HK-2 (cell line): ENCODE results near the gene KRT20.

Source experiments
- DNase-seq: peaks from one replicate; pipeline ENCODE4 v3.0.0-alpha.2; 2018; ENCODE audit not compliant: unreplicated experiment

Gene KRT20

DNA sequence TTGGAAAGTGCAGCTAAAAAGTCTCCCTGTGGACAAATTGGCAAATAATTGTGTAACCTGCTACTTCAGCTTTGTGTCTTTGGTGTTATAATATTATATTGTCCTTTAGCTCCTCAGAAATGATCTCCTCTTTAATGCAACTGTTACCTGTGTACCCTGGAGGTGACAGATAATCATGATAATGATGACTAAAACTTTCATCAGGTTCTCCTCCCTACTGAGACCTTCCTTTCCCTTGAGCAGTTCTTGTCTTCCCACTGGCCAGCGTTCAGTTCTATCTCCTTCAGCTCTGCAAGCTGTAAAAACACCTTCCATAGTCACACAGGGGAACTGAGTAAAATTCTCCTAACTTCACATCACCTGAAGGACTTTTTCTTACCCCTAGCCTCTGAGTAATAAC is 32.7 kb downstream of the KRT20 start:
- no peak for DNase-seq

DNA sequence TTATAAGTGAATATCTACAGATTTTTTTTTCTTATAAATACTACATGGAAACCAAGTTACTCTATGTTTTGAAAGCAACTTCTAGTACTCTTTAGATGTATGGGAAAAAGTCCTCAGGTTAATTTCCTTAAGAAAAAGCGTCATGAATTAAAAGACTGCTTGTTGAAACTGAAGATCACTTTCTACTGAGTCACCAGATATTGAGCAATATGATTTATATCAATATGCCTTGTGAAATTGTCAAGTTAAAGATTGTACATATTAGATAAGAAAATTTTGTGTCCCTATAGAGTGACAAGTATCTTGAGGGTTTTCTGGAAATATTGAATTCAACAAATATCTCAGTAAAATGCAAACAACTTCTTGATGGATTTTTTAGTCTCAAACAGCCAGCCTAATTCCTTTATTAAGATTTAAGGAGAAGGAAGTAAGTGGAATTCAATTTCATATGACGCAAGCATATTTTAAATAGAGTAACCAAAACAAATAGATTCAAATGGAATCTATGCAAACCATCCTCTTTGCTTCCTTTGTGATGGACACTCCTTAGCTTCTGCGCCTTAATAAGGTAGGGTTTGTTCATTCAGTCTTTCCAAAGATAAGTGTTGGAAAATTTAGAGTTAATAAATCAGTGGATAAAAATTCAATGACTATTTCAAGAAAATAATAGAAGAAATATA is 34.6 kb downstream of the KRT20 start:
- no peak for DNase-seq

DNA sequence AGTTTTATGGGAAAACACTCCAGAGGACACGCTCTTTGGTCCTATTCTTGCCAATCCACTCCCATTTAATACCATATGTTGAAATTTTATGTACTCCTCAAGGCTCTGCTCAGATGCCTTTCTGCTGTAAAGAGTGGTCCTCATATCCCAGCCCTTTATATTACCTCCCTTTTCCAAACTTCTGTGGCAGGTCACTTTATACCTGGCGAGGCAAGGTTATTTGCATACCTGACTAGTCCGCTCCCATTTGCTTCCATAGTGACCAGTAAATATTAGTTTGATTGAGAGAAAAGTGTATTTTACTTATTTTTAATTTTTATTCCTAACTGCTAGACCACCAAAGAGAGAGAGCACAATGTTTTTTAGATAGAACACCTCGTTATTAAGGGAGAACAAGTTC is 35.3 kb downstream of the KRT20 start:
- no peak for DNase-seq

DNA sequence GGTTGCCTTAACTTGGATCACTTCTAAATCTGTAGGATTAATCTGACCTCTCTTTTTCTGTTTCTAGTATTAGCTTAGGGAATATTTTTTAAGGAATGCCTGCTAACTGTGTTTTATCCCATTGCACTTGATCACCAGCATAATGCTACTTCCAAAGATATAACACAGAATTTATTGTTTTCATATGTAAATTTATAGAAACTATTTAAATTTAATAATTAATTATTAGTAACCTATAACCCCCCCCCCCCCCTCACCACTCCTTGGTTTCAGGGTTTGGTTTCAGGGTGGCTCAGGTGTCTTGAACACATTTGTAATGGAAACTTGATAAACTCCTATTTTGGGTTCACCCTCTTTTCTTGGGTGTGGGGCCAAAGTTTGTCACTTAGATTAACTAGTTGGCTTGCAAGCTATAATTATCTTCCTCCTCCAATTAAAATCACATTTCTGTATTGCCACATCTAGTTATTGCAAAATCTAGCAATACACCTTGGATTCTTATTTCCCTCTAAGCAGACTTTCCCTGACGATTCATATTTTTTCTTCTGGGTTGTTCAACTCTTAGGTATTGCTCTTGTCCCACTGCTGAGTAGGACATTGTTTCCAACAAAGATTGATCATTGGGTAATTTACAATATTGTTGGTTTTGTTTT is 36.3 kb downstream of the KRT20 start:
- no peak for DNase-seq

DNA sequence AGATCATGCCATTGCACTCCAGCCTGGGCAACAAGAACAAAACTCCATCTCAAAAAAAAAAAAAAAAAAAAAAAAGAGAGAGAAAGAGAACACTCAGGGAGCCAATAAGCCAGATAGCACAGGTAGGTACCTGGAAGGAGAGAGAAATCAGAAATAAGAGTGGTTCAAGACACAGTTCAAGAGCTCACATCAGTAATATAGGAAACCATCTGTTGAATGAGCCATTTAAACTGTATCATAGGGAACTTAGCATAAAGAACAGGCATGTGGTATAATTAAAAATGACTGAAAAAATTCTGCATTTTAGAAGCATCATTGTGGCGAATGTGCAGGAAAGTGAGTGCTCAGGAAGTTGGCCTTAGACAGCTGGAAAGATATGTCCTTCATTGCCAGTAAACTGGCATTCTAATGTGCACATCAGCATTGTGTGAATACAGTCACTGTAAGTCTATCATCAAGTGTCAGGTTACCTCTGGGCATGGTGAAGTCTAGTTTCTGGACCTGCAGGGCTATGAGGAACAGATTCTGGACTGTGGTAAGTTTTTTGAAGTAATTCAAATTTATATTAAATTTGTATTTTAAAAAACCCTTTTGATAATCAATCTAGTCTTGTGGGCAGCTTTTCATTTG is 38.4 kb downstream of the KRT20 start:
- DNase-seq: no peak

DNA sequence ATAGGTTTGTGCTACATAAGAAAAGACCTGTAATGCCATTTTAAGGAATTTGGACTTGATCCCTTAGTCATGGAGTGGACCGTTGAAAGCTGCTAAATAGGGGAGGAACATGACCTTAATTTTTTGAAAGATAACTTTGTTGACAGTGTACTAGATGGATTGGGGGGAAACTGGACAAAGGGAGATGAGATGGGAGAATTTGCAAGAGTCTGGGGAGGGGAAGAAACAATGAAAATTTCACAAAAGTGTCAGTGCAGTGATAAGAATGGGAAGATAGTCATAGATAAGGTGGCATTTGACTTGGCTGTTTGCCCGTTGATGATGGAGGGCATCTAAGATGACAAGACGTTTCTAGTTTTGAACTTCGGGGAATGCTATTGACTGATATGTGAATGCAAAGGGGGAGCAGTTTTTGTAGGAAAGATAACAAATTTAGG is 40.4 kb downstream of the KRT20 start:
- DNase-seq: no peak

DNA sequence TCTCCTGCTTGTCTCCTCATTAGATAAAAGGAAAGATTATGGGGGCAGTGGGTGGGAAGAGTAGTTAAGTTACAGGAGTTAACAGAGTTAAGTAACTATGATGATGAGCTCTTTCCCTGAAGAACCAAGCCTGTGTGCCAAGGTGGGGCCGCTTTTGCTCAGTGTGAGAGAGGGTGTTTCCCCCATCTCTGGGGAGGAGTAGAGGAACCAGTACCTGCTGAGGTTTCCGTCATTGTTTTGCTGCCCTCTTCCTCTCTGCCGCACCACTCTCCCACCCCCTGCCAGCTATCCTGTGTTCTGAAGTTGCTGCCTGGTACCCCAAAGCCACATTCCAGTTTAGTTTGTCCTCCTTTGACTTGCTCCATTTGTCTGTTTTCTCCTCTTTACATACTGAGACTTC is 41.8 kb downstream of the KRT20 start:
- no peak for DNase-seq

DNA sequence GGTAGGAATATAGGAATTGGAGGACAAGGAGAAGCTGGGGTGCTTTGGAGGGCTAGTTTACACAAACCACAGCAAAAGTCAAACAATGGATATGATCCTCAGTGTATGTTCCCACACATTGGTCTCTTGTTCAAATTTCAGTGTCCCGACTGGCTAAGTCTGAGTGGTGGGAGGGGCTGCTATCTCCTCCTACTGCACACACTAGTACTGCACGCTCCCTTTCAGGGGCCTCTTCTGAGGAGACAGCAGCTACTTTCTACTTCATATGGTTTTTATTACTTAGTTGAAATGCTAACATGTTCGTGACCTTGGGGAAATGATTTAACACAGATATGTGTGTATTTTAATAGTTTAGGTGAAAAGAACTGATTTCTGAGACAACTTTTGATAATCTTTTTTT is 43.8 kb downstream of the KRT20 start:
- no peak for DNase-seq

DNA sequence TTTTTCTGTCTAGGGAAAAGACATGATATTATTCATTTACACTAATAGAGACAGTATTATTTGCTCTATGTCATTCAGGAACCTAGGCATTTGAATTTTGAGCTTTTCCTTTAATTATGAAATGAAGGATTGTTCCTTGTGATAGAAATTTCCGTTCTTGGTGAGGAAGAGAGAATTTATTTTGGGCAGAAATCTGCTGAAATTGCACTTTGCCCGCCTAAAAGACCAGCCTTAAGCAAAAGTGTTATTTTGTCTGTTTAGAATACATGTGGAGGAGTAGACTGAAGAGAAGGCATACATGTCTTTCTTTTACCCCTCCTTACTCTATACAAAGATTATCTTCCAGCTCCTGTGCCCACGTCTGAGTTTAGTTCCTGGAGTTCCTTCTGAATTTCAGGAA is 45.8 kb downstream of the KRT20 start:
- no peak for DNase-seq

DNA sequence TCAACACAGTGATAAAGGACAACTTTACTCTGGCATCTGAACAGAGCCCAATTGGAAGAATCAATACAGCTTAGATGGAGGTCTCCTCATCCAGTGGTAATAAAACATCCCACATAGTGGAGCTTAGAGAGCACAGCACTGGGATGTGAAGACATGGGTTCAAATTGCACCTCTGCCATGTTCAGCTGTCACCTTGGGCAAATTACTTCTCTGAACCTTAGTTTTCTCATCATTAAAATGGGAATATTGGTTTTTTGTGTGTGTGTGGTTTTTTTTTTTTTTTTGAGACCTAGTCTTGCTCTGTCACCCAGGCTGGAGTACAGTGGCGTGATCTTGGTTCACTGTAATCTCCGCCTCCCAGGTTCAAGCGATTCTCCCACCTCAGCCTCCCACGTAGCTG is 49.0 kb downstream of the KRT20 start:
- DNase-seq: no peak

DNA sequence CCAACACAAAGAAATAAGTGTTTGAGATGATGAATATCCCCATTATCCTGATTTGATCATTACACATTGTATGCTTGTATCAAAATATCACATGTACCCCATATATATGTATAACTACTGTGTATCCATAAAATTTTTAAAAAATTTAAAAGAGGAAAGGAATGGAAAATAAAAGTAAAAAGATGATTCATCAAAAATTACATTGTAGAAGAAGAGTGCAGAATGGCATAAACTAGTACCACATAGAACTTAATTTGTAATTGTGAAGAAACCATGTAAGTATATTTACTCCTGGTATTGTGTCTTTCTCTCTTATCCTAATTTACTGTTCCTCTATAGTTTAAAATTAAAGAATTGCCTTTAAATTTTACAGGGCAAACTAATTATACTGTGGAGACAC is 51.2 kb downstream of the KRT20 start:
- DNase-seq: no peak

DNA sequence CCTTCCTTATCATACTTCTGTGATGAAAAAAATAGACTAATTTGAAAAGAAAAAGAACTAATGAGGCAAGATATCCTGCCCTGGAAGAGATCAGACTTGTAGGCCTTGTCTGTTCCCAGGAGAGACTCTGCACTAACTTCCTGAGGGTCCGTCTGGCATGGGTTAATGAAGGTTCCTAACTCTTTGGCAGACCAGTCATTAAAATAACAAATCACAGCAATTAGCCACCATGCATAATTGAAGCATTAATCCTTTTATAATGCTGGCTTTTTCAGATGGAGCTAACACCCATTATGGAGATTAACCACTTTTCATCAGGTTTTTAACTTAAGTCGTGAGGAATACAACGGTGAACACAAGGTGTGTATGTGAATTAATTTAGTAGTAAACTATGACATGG is 52.2 kb downstream of the KRT20 start:
- DNase-seq: no peak

DNA sequence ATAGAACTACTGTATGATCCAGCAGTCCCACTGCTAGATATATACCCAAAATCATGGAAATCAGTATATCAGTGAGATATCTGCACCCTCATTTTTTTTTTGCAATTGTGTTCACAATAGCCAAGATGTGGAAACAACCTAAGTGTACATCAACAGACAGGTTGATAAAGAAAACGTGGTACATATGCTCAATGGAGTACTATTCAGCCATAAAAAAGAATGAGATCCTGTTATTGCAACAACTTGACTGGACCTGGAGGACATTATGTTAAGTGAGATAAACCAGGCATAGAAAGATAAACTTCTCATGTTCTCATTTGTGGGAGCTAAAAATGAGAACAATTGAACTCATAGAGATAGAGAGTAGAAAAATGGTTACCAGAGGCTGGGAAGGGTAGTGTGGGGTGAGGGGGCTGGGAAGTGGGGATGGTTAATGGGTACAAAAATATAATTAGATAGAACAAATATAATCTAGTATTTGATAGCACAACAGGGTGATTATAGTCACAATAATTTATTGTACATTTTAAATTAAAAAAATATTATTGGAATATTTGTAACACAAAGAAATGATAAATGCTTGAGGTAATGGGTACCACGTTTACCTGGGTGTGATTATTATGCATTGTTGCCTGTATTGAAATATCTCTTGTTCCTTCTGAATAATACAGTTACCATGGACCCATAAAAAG is 54.8 kb downstream of the KRT20 start:
- DNase-seq: no peak

DNA sequence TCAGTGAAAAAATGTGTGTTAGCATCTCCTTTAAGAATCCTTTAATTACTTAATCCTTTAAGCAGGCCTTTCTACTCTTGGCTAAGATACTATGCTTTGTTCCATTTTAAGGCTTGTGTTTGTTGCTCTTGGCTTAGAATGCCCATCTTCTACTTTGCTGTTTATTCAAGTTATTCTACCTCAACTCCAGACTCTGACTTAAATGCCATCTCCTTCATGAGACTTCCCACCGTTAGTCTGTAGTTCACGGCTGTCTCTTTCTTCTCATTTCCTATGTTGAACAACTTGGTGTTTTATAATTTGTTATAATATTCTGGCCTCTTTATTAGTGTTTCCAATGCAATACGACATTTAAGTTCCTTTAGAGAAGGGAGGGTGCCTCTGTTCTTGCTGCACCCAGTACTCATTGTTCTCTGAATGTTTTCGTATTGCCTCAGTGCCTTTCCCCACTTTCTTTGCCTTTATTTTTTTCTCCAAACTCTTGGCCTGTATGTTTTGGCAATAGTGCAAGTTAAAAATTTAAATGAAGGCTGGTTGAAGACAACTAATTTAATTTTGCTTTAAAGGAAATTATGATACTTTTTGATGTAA is 56.5 kb downstream of the KRT20 start:
- DNase-seq: no peak

DNA sequence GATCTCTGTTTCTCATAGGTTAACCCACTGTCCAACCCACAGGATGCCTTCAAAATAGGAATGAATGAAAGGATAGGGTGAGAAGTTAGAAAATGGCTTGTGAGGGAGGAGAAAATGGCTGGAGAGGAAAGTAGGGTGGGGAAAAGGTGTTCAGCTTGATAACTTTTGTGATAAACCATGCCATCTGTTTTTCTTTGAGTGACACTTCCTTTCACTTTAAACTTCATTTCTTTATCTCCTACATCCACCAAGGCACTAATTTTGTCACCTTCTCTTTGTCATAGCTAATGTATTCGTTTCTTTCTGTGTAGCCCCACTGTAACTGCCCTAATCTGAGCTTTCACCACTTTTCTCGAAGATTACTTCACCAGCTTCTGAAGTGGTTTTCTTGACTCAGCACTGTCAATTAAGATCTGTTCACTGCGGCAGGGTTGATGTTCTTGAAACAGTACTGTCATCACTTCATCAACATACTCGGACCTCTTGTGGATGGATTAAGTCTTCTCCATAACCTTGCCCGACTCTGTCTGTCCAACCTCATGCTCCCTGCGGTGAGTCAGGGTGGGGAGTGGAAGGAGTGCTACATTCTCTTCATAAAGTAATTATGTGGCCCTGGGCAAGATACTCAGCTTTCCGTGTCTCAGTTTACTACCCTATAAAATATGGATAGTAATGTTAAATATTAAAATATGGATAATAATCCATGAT is 57.1 kb downstream of the KRT20 start:
- peak; percentile 18 for DNase-seq
